HG03442 (cell line): ENCODE data around the gene TTL.
"Not testable (repeated sequence)": the region's sequence is repeated elsewhere in the genome, so short reads cannot be mapped to it uniquely, and the experiment has no call there.

ENCODE experiments used
- ATAC-seq: cut with Tn5 transposase; IDR thresholded peaks from one replicate; pipeline ENCODE4 v1.9.1; 2021; ENCODE audit warnings: mild to moderate bottlenecking, moderate library complexity; ENCODE audit not compliant: unreplicated experiment

TTL gene

DNA sequence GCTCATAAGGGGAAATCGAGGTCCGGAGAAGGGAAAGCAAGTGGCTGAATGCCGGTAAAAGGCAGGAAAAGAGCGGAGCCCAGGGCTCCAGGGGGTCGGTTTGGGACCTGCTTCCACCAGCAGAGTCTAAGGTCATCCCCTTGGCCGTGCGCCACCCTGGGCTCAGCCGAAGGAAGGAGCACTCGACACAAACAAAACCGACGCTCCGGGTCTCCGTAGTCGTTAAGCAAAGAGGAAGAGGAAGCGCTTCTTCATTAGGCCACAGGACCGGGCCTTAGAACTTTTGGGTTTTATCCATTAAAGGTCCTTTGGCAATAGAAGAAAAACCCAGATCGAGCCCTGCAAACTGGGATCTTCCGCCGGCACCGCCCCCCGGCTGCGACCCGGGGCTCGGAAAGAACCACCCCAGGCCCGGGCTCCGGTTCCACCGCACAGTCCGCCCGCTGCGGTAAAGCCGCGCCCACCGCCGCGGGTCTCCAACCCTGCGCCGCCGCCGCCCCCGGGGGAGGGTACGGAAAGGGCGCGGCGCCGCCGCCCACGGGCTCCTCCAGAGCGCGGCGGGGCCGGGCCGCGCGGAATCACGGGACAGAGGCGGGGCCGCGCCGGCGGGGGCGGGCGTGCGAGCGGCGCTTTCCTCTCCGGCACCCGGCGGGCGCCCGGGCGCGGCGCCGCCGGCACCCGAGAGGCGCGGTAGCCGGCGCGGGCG is at the start of gene TTL:
Gene TTL (plus strand): TSS at position 629 of the 706 bp plus-strand sequence. CDS start 189 bp downstream, outside the sequence.
- ATAC-seq, result peak; percentile 63

DNA sequence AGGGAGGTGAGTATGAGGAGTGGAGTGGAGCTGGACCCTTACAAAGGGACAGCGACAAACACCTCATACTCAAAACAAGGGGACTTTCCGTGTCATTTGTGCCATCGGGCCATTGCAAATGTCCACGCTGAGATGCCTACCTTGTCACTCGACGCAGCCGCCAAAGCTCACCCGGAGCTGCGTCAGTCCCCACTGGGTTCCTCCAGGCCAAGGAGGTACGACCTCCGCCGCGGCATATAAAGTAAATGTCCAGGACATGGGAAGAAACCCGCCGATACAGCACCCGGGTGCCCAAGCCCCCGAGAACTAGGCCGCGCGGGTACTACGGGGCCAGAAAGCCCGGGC is 49.6 kb upstream of the TTL start:
- not testable (repeated sequence) for ATAC-seq

DNA sequence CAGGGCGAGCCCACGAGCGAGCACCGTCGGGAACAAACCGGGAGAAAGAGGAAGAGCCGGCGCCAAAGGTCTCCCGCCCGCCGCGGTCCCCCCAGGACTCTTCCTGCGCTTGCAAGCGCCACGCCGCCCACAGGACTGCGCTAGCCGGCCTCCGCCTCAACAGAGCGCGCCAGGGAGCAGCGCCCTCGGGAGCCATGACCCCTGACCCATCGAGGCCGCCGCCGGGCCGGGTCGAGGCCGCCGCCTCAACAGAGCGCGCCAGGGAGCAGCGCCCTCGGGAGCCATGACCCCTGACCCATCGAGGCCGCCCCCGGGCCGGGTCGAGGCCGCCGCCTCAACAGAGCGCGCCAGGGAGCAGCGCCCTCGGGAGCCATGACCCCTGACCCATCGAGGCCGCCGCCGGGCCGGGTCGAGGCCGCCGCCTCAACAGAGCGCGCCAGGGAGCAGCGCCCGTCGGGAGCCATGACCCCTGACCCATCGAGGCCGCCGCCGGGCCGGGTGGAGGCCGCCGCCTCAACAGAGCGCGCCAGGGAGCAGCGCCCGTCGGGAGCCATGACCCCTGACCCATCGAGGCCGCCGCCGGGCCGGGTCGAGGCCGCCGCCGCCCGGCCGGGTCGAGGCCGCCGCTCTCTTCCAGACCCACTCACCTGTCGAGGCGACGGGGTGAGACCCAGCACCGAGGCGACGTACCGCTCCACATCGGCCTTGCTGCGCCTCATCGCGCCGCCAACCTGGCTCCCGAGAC is 49.0 kb upstream of the TTL start:
- ATAC-seq, result not testable (repeated sequence)

DNA sequence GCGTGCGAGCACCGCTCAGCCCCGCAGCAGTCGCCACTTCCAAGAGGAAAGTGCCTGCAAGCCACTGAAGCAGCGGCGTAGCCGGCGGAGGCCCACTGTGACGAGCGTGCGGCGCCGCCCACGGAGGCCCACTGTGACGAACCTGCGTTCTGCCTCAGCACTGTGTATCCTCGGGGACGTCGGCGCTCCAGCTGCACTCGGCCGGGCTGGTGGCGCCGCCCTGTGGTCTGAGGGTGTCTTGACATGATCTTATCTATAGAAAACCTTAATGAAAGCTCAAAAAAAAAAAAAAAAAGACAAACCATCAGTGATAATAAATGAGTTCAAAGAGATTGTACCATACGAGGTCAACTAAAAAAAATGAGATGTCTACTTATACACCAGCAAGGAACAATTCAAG is 48.5 kb upstream of the TTL start, which contains the start of gene RGPD8:
Gene RGPD8 (minus strand): TSS at position 166 of the 400 bp plus-strand sequence. CDS start 192 bp downstream, outside the sequence.
- ATAC-seq, result peak; percentile 97

DNA sequence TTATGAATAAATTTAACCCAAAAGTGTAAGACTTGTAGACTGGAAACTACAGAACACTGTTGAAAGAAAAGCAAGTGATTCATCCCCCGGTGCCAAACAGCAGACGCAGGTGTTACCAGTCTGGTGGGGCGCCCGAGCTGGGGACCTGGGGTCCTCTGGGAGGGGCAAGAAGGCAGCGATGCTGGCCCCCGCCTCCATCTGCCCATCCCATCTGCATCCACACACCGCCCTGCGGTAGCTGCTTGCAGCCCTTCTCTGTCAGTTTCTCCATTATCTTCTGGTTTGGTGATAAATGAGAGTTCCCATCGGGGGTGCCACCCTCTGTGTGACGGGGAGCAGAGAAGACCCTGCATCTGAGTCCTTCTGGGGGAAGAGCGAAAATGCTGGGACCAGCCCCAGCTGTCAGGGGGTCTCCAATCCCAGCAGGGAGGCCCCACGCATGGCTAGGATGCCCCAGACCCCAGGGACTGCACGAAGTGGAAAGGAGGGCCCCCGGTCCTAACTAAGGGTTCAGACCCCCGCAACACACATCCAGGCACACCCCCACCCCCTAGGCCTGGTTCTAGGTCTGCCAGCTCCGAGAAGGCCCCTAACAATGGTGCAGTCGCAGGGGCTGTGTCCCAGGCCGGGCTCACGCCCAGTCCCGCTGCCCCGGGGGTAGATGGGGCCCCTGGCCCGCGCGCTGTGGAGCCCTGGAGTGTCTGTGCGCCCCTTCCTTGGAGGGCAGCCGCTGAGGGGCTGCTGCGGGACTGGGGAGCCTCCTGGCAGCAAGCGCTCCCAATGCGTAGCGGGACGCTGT is 47.8 kb upstream of the TTL start:
- no peak for ATAC-seq

DNA sequence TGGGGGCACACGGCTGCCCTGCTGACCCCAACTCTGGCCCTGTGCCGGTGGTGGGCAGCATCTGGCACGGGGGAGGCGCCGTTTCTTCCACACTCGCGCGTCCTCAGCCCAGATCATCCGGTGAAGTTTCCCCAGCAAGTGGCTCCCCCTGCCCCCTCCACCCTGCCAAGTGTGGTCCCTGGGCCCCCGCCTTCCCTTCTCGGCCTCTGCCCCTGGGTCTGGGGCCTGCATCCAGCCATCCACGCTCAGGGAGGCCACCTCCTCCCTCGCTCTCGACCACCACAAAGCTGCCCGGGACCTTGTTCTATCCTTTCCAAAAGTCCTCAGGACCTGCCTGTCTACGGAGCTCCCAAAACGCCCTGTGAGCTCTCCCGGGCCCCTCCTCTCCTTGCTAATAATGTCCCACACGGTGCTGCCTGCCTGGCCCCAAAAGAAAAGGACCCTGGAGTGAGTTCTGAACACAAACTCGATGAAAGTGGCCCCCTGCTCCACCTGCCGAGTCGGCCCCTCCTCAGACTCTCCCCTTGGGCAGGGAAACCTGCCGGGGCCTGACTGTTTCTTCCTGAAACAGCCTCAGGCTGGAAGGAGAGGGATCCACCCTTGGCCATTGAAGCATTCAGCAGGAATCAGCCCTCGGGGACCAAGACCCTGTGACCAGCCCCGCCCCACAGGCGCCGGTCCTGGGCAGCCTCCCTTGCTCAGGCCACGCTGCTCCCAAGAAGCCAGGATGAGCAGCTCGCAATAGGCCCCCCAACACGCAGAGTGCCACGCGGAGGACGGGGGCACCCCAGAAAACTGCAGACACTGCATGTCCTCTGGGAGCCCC is 46.9 kb upstream of the TTL start:
- ATAC-seq, result not testable (repeated sequence)

DNA sequence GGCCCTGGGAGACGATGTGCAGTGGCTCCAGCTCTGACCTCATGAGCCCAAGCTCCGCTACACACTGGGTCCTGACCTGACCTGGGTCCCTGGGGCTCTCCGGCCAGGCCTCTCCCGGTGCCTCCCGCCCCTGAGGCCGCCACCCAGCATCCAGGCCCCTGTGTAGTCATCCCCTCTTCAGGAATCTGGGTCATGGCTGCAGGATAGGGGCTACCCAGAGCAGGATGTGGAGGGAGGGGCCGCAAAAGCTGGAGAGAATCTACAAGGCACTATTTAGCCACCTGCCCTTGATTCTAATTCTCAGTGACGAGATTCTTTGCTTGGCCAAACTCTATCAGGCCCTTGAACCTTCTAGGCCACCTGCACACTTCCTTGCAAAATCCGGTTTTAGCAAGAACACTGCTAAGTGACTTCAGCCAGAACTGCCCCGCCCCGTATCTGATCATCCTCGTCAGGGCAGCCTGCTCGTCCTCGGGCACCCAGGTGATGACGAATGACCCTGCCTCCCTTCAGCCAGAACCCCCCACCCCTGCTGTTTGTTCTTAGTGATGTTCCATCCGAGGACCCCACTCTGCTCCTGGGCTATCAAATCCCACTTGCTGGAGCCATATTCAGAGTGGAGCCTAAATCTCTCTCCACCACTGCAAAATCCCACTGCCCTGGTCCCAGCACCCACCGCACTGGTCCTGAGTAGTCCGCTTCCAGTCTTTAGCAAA is 46.1 kb upstream of the TTL start:
- not testable (repeated sequence) for ATAC-seq

DNA sequence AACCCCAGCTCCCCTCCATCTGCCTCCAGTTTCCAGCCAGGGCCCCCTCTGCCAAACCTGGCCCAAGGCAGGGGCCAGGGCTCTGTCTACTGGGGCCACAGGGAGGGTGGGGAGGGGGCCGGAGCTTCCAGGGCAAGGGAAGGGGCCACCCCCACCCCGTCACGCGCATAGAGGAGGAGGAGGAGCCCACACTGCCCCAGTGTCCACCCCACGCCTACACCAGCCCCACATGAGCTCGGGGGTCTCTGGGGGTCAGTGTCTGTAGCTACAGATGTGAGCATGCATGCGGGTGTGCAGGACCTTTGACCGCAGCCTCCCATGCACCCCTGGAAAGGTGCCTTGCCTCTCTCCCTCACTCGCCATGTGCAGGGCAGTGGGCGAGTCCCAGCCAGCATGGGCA is 45.0 kb upstream of the TTL start:
- not testable (repeated sequence) for ATAC-seq

DNA sequence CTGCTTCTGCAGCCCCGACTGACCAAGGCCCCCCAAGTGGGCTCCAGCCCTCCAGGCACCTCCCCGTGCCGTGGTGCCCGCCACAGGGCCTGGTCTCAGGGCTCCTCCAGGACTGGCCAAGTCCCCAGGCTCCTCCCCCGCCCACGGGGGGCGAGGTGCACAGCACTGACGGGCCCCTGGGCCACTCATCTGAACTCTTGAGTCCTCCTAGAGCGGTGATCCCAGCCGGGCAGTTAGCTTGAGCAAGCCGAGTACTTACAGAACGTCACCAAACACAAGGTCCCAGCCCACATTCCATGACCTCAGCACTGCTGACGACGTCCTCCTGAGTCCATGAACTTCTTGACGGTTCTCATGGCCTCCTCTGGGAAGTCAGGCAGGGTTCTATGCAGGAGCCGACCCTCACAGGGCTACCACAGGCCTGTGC is 44.5 kb upstream of the TTL start:
- not testable (repeated sequence) for ATAC-seq

DNA sequence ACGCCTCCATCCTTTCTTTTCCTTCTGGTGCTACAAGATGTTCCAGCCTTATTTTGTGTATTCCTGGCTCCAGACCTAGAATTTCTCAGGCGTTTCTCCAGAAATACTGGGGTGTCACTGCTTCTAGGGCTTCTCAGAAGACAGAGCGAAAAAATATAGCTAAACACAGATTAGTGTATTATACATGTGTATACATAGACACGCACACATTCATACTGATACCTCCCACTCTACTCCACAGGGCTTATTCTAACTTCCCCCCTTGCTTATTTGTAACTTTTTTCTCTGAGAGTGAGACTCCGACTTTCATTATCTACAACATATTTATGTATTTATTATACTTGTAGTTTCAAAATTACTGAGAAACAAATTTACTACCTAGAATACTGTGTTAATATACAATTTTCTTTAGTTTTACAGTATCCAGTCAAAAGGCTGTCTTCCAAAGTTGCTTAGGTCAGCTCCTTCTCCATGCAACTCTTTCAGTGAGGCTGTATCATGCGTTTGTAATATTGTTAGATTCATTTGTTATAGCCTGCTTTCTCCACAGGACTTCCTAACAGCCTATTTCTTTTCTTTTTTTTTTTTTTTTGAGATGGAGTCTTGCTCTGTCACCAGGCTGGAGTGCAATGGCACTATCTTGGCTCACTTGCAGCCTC is 43.2 kb upstream of the TTL start:
- not testable (repeated sequence) for ATAC-seq

DNA sequence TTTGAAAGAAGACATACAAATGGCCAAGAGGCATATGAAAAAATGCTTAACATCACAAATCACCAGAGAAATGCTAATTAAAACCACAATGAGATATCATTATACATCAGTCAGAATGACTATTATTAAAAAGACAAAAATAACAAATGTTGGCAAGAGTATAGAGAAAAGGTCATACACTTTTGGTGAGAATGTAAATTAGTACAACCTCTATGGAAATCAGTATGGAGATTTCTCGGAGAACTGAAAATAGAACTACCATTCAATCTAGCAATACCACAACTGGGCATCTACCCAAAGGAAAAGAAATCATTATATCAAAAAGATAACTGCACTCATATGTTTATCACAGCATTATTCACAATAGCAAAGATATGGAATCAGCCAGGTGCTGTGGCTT is 37.7 kb upstream of the TTL start:
- not testable (repeated sequence) for ATAC-seq

DNA sequence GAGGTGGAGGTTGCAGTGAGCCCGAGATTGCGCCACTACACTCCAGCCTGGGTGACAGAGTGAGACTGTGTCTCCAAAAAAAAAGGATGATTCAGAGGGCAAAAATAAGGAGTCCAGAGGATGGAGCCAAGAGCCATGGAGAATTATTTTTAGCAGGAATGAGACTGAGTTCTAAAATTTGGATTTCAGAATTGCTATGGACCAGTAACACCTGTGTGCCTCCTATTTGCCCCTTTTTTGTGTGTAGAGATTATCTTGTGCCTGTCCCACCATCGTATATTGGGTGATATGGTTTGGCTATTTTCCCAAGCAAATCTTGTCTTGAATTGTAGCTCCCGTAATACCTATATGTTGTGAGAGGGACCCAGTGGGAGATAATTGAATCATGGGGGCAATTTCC is 32.1 kb upstream of the TTL start:
- no peak for ATAC-seq

DNA sequence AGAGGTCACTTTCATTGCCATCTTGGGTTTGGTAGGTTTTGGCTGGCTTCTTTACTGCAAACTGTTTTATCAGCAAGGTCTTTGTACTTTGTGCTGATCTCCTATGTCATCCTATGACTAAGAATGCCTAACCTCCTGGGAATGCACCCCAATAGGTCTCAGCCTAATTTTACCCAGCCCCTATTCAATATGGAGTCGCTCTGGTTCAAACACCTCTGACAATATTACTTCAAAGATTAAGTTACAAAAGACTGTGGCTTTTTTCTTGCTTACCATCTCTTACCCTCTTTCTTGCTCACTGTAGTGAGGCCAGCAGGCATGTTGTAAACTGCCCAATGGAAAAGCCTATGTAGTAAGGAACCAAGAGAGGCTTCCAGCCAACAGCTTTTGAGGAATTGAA is 30.6 kb upstream of the TTL start:
- no peak for ATAC-seq

DNA sequence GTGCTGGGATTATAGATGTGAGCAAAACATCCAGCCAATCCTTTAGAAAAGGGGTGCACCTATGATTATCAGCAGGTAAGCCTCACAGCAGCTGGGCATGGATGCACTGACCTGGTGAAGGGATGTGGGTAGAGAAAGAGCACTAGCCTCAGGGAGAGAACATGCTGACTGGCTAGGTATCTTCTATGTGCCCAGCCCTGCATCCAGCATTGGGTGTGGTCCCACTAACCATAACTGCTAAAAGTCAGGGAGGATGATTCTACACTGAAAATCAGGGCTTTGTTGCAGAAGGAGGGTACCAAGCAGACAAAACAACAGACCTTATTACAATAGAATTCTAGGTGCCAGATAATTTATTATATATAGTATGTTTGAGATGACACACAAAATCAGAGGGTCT is 27.4 kb upstream of the TTL start:
- no peak for ATAC-seq

DNA sequence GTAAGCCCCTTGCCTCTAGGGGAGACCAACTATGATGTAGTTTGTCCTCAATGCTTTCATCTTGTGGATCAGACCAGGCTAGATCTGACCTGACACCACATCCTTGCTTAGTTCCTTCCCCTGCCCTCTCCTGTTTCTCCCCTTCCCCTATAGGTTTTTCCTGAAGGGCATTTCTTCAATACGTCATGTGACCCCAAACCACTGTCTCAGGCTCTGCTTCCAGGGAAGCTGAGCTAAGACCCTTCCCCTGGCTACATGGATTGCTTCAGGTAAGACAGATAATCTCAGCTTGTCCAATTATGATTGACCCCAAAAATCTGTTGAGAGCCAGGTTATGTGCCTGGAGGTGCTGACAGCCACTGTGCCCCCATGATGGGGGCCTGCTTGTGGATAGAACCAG is 22.6 kb upstream of the TTL start:
- ATAC-seq, result no peak

DNA sequence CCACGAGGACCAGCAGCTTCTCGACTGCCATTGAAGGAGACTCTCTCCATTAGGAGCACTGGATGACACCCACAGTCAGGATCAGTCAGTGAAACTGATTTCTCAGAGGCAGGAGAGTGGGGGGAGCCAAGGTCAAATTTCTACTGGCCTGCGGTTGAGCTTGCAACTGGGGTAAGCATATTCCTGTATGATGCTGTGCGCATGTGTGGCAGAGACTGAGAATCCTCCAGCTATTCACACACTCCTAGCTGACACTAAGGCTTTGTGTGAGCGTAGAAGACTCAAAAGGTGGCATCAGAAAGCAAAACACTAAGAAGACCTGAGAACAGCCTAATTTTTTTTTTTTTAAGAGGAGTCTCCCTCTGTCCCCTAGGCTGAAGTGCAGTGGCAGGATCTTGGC is 19.8 kb upstream of the TTL start:
- ATAC-seq, result no peak

DNA sequence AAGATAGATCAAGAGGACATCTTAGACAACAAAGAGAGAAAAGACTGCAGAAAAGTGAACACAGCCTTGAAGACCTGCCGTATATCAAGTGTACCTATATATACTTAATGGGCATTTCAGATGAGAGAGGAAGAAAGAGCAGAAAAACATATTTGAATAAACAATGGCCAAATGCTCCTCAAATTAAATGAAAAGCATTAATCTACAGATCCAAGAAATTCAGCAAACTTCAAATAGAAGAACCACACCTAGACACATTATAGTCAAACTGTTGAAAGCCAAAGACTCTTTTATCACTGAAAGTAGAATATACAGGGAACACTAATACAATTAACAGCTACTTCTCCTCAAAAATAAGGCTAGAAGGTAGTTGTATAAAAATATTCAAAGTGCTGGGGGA is 18.7 kb upstream of the TTL start:
- no peak for ATAC-seq

DNA sequence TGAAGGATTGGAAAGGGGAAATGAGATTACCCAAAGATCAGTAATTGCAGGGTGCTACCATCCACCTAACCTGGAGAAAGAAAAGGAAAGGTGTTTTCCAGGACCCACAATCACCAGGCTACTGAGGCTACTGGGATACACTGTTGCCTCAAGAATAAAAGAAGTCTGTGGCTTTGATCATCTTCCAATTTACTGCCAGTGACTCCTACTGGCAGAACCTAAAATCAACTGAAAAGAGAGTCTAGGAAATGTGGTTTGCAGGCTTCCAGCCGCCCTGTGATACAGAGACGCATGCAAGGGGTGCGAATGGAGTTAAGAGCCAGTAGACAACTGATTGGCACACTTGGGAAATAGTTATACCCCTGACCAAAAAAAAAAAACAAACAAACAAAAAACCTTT is 16.6 kb upstream of the TTL start:
- ATAC-seq, result no peak

DNA sequence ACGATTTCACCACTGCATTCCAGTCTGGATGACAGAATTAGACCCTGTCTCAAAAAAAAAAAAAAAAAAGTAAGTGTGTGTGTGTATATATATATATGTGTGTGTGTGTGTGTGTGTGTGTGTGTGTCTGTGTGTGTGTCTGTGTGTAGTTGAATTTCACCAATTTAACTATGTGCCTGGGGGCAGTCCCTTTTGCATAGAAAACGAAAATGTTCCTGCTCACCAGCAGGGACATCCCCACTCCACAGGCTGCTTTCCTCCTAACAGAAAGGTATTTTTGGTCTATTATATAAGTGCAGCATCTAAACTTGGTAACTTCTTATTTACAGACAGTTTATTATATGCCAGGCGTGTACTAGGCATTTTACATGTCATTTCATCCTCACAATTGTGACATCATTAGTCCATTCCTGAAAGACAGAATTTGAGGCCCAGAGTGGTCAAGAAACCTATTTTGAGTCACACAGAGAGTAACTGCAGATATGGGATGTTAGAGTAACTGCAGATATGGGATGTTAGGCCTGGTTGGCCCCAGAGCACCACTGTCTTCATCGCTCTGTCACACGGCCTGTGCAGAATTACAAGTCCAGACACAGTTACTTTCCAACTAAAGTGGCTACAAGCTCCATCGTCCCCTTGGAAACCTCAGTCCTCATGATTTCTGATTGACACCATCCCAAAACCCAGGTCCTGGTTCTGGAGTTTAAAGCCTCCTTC is 9.3 kb upstream of the TTL start:
- ATAC-seq, result no peak
